GM21423 (cell line): ENCODE measurements around the gene GARIN5B.
"Not testable (repeated sequence)": the region's sequence is repeated elsewhere in the genome, so short reads cannot be mapped to it uniquely, and the experiment has no call there.

Source experiments
- ATAC-seq: cut with Tn5 transposase; IDR thresholded peaks from one replicate; pipeline ENCODE4 v1.9.1; 2021; ENCODE audit warnings: mild to moderate bottlenecking, moderate library complexity; ENCODE audit not compliant: unreplicated experiment

Gene GARIN5B

GRCh38 chr19:55352040-55352439 is 11.0 kb downstream of the GARIN5B start:
- no peak for ATAC-seq

- no peak for ATAC-seq
Observed at GRCh38 chr19:55350620-55351315, 12.3 kb downstream of the GARIN5B start.

- no peak for ATAC-seq
Observed at GRCh38 chr19:55348317-55349034, 14.6 kb downstream of the GARIN5B start.

DNA sequence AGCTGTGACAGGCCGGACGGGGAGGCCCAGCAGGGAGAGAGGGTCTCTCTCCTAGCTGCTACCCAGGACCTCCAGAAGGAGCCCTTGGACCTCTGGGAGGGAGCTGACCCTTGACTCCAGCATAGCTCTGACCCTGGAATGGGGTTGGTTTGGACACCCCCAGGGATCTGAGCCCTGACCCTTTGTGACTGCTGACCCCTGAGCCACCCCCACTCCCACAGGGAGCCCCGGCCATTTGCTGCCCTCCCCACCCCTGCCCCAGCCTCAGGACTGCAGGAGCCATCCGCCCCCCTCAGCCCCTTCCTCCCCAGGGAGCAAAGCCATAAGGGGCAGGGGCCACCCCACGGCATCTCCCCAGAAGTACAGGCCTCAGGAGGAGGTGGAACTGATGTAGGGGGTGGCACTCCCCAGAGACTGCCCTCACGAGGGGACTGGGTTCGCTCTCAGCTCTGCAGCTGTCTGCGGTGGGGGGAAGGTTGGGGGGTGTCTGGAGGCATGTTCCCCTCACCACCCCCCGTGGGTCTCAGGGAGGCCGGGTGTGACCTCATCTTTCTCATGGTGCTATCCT is 15.5 kb downstream of the GARIN5B start:
- ATAC-seq: no peak

- no peak for ATAC-seq
Observed at GRCh38 chr19:55346725-55347441, 16.2 kb downstream of the GARIN5B start.

GRCh38 chr19:55345818-55346724 is 17.0 kb downstream of the GARIN5B start:
- no peak for ATAC-seq

GRCh38 chr19:55345101-55345817 is 17.8 kb downstream of the GARIN5B start:
- ATAC-seq: no peak

- no peak for ATAC-seq
Observed at GRCh38 chr19:55344444-55344843, 18.6 kb downstream of the GARIN5B start.

DNA sequence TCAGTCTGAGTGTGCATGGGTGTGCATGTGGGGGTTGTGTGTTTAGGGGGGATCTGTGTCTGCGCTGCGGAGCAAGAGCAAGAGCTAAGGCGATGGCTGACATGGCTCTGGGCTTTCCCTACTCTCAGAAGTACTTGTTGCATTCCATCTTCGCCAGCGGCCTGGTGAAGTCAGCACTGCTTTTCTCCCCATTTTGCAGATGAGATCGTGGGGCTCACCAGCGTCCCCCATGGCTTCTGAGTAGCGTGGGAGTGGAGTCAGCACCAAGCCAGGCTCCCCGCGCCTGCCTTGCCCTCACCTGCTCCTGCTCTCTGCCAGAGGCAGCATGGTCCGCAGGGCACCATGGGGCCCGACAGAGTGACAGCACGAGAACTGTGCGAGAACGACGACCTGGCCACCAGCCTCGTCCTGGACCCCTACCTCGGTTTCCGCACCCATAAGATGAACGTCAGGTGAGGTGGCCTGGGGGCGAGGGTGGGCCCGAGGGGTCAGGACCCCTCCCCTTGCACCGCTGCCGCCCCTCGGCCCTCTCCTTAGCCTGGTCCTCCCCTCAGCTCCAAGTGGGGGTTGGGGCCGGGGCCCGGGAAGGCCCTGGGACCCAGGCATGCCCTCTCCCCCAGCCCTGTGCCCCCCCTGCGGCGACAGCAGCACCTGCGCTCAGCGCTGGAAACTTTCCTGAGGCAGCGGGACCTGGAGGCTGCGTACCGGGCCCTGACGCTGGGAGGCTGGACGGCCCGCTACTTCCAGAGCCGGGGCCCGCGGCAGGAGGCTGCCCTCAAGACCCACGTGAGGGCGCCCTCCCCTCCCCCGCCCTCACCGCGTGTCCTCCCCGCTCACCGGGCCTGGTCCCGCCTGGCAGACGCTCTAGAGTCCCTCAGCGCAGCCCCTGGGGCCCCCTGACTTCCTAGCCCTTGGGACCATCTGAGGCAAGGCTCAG is 21.2 kb downstream of the GARIN5B start:
- no peak for ATAC-seq

DNA sequence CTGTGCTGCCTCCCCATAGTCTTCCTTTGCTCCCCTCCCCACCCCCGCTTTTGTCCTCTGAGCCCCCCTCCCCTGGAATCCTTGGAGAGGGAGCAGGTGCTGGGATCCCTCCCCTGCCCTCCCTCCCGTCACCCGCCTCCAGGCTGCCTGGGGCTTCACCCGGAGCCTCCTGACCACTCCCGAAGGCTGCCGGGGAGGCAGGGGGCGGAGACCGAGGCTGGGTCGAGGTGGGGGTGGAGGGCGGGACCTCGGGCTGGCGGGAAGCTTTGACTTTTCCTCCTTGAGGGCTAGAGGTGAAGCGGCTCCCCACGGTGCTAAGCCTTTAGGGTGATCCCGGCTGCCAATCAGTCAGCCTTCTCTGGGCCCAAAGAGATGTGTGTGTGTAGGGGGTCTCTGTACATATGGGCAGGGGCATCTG is 21.9 kb downstream of the GARIN5B start:
- ATAC-seq: no peak

GRCh38 chr19:55340784-55341147 is 22.3 kb downstream of the GARIN5B start:
- ATAC-seq: no peak

DNA sequence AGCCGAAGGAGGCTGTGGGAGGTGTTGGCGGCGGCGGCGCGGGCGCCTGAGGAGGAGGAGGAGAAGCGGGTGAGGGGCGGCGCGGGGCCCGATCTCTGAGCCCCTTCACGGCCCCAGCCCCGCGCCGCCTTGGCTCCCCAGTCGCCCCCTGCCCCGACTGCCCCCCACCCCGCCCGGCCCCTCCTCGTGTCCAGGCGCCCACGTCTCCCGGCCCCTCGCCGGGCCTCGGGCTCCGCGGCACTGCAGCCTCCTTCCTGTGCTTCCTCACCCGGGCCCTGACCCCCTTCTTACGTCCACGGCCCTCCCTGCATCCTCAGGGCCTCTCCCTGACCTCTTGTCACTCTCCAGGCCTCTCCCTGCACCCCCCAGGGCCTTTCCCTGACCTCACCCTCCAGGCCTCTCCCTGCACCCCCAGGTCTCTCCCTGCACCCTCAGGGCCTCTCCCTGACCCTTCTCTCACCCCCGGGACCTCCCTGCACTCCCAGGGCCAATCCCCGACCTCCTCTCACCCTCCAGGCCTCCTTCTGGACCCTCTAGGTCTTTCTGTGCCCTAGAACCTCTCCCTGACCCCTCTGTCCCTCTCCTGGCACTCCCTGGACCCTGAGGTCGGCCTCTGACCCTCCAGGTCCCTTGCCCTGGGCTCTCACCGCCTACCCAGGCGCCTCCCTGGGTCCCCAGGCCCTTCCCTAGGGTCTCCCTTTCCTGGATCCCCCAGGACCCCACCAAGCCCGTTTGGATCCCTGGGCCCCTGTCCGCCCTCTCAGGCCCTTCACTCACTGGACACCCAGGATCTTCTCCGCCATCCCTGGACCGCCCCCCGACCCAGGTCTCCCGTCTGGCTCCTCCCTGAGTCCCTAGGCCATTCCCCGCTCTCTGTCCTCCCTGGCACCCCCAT is 22.9 kb downstream of the GARIN5B start:
- ATAC-seq: no peak

DNA sequence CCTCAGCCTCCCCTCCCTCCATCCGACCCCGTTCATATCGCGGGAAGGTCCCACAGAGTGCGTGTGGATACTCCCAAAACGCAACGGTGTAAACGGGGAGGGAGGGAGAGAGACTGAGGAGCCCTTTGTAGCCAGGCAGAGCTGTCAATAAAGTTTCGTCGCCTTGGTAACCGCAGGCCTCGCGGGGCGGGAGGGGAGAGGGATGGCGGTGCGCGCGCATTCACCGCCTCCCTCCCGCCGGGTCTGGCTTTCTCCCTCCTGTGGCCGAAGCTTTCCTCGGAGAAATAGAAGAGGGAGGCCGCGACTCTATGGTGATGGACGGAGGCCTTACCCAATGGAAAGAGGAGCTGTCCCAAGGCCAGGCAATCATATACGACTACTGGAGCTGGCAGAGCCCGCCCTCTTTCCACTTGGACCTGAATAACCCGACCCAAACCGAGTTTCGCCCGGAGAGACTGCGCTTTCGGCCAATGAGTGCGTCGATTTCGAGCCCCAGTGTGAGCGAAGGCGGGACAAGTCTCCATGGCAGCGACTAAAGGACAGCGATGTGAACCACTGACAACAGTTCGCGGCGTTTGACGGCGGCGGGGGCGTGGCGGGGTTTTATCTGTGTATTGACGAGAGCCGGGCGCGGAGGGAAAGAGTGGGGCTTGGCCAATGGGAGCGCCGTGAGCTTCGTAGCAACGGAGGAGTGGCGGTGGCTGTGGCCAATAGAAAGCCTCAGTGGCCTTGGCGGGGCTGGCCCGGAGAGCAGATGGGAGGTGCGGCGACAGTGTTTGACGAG is 23.8 kb downstream of the GARIN5B start, which contains the start of gene KMT5C:
TSS of gene KMT5C (plus strand) at position 772 of the 784 bp plus-strand sequence. CDS start 2,061 bp downstream, outside the sequence.
- peak; percentile 75 for ATAC-seq

DNA sequence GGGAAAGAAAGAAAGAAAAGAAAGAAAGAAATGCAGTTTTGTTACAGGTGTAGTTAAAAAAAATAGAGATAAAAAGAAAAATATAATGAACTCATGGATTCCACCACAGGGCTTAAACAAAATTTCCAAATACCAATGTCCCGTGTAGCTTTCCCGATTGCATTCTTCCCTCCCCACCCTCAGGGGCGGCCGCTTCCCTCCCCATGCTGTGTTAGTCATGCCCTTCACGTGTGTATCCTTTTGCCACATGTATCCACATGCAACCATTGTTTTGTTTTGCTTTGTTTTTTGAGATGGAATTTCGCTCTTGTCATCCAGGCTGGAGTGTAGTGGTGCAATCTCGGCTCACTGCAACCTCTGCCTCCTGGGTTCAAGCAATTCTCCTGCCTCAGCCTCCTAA is 27.0 kb downstream of the GARIN5B start:
- ATAC-seq: no peak

DNA sequence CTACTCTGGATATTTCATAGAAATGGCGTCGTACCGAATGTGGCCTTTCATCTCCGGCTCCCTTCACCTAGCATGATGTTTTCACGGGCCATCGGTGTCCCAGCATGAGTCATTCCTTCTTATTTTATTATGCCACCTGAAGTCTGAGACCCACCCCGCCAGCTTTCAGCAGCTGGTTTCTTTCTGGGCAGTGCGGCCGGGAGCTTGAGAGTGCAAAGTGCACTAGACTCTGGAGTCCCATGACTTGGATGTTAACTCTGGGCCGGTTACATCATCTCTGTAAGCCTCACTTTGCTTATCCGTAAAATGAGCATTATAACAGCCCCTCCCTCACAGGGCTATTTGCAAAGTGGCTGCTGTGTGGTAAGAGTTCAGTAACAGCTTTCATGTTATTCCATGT is 29.2 kb downstream of the GARIN5B start:
- no peak for ATAC-seq

DNA sequence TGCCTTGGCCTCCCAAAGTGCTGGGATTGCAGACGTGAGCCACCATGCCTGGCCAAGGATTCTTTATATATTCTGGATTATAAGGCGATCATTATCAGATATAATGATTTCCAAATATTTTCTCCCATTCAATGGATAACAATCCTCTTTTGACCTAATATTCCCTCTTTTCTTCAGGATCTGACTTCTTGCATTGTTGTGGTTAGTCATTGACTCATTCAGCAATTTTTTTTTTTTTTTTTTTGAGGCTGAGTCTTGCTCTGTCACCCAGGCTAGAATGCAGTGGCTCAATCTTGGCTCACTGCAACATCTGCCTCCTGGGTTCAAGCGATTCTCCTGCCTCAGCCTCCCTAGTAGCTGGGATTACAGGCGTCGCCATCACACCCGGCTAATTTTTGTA is 33.3 kb downstream of the GARIN5B start:
- not testable (repeated sequence) for ATAC-seq

GRCh38 chr19:55328774-55329318 is 34.2 kb downstream of the GARIN5B start:
- not testable (repeated sequence) for ATAC-seq
